Right lobe of liver (tissue), 4 donors: ENCODE data around the gene MAPK6.

Source experiments
- POLR2A ChIP-seq: fragments of 450-650 bp; IDR thresholded peaks from one replicate; pipeline ENCODE4 v1.6.1; 2017; ENCODE audit warnings: antibody characterized with exemption, mild to moderate bottlenecking
- TF ChIP-seq, protein P1 (sequence below), 4 donors: fragments of 200-600 bp in 3 of 4; fragments of 450-650 bp in 1 of 4; IDR thresholded peaks; one replicate each; pipeline versions ENCODE4 v1.5.1 to v1.8.0; 2016 to 2022; ENCODE audit warnings: antibody characterized with exemption in 4 of 4, mild to moderate bottlenecking in 2 of 4
- donor health status: DM: no; HTN: no; CAD: no.
- donor health status: DM: no; HTN: no; CAD: no.
- donor health status: DM: no; HTN: yes; CAD: no.

DNA sequence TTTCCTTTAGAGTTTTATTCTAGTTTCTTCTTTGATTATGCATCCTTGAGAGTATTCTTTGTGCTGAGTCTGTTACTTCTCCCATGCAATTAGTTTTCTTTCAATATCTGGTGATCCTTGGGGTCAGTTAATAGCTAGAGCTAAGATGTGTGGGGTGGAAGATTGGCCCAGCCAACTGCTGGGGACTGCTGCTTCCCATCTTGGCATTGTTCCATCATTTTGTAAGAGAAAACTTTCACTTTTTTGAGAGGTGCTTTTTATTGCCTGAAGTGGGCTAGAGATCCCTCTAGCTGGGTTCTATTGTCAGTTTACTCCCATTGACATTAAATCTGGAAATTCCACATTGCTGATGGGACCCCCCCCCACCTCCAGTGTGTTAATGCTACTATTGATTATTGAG is 78.2 kb downstream of the MAPK6 start:
- no peak for TF ChIP-seq POLR2A
- TF ChIP-seq, protein P1, sequence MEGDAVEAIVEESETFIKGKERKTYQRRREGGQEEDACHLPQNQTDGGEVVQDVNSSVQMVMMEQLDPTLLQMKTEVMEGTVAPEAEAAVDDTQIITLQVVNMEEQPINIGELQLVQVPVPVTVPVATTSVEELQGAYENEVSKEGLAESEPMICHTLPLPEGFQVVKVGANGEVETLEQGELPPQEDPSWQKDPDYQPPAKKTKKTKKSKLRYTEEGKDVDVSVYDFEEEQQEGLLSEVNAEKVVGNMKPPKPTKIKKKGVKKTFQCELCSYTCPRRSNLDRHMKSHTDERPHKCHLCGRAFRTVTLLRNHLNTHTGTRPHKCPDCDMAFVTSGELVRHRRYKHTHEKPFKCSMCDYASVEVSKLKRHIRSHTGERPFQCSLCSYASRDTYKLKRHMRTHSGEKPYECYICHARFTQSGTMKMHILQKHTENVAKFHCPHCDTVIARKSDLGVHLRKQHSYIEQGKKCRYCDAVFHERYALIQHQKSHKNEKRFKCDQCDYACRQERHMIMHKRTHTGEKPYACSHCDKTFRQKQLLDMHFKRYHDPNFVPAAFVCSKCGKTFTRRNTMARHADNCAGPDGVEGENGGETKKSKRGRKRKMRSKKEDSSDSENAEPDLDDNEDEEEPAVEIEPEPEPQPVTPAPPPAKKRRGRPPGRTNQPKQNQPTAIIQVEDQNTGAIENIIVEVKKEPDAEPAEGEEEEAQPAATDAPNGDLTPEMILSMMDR (IDR thresholded peaks at IDR 0.05), result no peak
